Suprapubic skin (tissue), 4 donors: Measurements from ENCODE around the gene ZFAND3.

Experiments
- CTCF ChIP-seq, 2 donors: fragments of 200-600 bp in 1 of 2; fragments of 450-650 bp in 1 of 2; sonication (generic) in 1 of 2; IDR thresholded peaks; one replicate each; pipeline ENCODE4 v1.5.1; 2016 to 2019; ENCODE audit warnings: antibody characterized with exemption in 2 of 2, mild to moderate bottlenecking in 1 of 2, moderate library complexity in 1 of 2
- POLR2A ChIP-seq, 2 donors: fragments of 450-650 bp; IDR thresholded peaks; one replicate each; pipeline ENCODE4 v1.6.1; 2017; ENCODE audit warnings: antibody characterized with exemption in 2 of 2, mild to moderate bottlenecking in 2 of 2, moderate library complexity in 2 of 2
- POLR2AphosphoS5 ChIP-seq, 3 donors: sonication (generic); formaldehyde crosslinking; IDR thresholded peaks; one replicate each; pipeline ENCODE4 v1.6.1; 2017; ENCODE audit warnings: antibody characterized with exemption in 3 of 3

GRCh38 chr6:38118791-38119365, 299.4 kb downstream of the ZFAND3 start:
- no peak for TF ChIP-seq CTCF (IDR thresholded peaks at IDR 0.05)
- no peak for TF ChIP-seq POLR2AphosphoS5 (IDR thresholded peaks at IDR 0.05)
- no peak for TF ChIP-seq POLR2A (IDR thresholded peaks at IDR 0.05)
